MM.1S (cell line): ENCODE data around the gene PRLHR.

ENCODE experiments used
- DNase-seq: peaks from one replicate; pipeline ENCODE4 v3.0.0-alpha.2; 2015
- H2AFZ ChIP-seq: fragments of 300-600 bp; sonication (generic); 2 replicates; pipeline ENCODE4 v1.6.0; 2016; ENCODE audit warnings: antibody characterized with exemption, low read length
- H3F3A ChIP-seq: fragments of 300-600 bp; sonication (generic); 2 replicates; pipeline ENCODE4 v1.6.1; 2016; ENCODE audit warnings: mild to moderate bottlenecking, antibody characterized with exemption, low read length, moderate library complexity, mixed read lengths; ENCODE audit not compliant: insufficient read depth
- H3K27ac ChIP-seq: fragments of 300-600 bp; sonication (generic); 2 replicates; pipeline ENCODE4 v1.5.1; 2016; ENCODE audit warnings: mild to moderate bottlenecking, low read length
- H3K27me3 ChIP-seq: fragments of 300-600 bp; sonication (generic); replicated peaks from 2 replicates; pipeline ENCODE4 v1.6.0; 2016; ENCODE audit warnings: low read length; ENCODE audit not compliant: insufficient read depth
- H3K36me3 ChIP-seq: fragments of 300-600 bp; sonication (generic); replicated peaks from 2 replicates; pipeline ENCODE4 v1.6.1; 2016; ENCODE audit warnings: mild to moderate bottlenecking, low read length, mixed read lengths; ENCODE audit not compliant: insufficient read depth
- H3K4me1 ChIP-seq: fragments of 300-600 bp; sonication (generic); 2 replicates; pipeline ENCODE4 v1.6.1; 2016; ENCODE audit warnings: low read length, mixed read lengths
- H3K4me2 ChIP-seq: fragments of 300-600 bp; sonication (generic); 2 replicates; pipeline ENCODE4 v1.6.0; 2016; ENCODE audit warnings: low read depth, low read length
- H3K4me3 ChIP-seq: fragments of 300-600 bp; sonication (generic); 2 replicates; pipeline ENCODE4 v1.5.1; 2016; ENCODE audit warnings: low read length, mixed read lengths
- H3K79me2 ChIP-seq: fragments of 300-600 bp; sonication (generic); 2 replicates; pipeline ENCODE4 v1.6.1; 2016; ENCODE audit warnings: mixed run types, low read length, mixed read lengths
- H3K9ac ChIP-seq: fragments of 300-600 bp; sonication (generic); 2 replicates; pipeline ENCODE4 v1.6.1; 2016; ENCODE audit warnings: low read length, mixed read lengths
- H3K9me2 ChIP-seq: fragments of 300-600 bp; sonication (generic); replicated peaks from 2 replicates; pipeline ENCODE4 v1.6.1; 2016; ENCODE audit warnings: mild to moderate bottlenecking, low read length, mixed read lengths; ENCODE audit not compliant: insufficient read depth
- H3K9me3 ChIP-seq: fragments of 300-600 bp; sonication (generic); replicated peaks from 2 replicates; pipeline ENCODE4 v1.6.1; 2016; ENCODE audit warnings: mild to moderate bottlenecking, low read length, mixed read lengths; ENCODE audit not compliant: insufficient read depth
- H4K20me1 ChIP-seq: fragments of 300-600 bp; sonication (generic); 2 replicates; pipeline ENCODE4 v1.6.1; 2016; ENCODE audit warnings: mild to moderate bottlenecking, low read length, moderate library complexity, mixed read lengths; ENCODE audit not compliant: insufficient read depth
- CTCF ChIP-seq: fragments of 300-600 bp; sonication (generic); IDR thresholded peaks from 2 replicates; pipeline ENCODE4 v1.5.1; 2016; ENCODE audit warnings: antibody characterized with exemption, low read length, mixed read lengths
- EZH2 ChIP-seq: fragments of 300-600 bp; sonication (generic); optimal IDR thresholded peaks from 2 replicates; pipeline ENCODE3; 2017; ENCODE audit warnings: low read depth, mild to moderate bottlenecking, antibody characterized with exemption, low read length, mixed read lengths
- EZH2phosphoT487 ChIP-seq: fragments of 300-600 bp; sonication (generic); IDR thresholded peaks from 2 replicates; pipeline ENCODE4 v1.6.1; 2018; ENCODE audit warnings: antibody characterized with exemption, low read length

The PRLHR gene

GRCh38 chr10:118635674-118636402 is 40.4 kb upstream of the PRLHR start:
- no peaks in the 10 kb centered on the region for H3K9me3 ChIP-seq

GRCh38 chr10:118633786-118634185 is 38.3 kb upstream of the PRLHR start:
- Histone ChIP-seq H3K4me2 (no peak overlapping the region), H3K36me3 (no peaks in the 10 kb centered on the region), H3K9me2 (no peaks in the 10 kb centered on the region), H3K4me1 (no peaks in the 10 kb centered on the region), H3K9me3 (no peaks in the 10 kb centered on the region), H3K27ac (no peak overlapping the region), H2AFZ (no peak overlapping the region), H3K27me3 (no peaks in the 10 kb centered on the region), H3F3A (no peaks in the 10 kb centered on the region), H3K4me3 (no peak overlapping the region), H3K9ac (no peak overlapping the region), H3K79me2 (no peaks in the 10 kb centered on the region), H4K20me1 (no peaks in the 10 kb centered on the region)
- no peak for DNase-seq
- TF ChIP-seq CTCF = no peak

More at GRCh38 chr10:118635674-118636402, 40.4 kb upstream of the PRLHR start:
- Histone ChIP-seq H3K4me1 (no peaks in the 10 kb centered on the region), H2AFZ (no peak overlapping the region), H3K27ac (no peak overlapping the region), H3K9me2 (no peaks in the 10 kb centered on the region), H3K27me3 (no peaks in the 10 kb centered on the region), H3F3A (no peaks in the 10 kb centered on the region), H3K79me2 (no peaks in the 10 kb centered on the region), H4K20me1 (no peaks in the 10 kb centered on the region), H3K4me2 (no peak overlapping the region), H3K4me3 (no peak overlapping the region), H3K36me3 (no peaks in the 10 kb centered on the region), H3K9ac (no peak overlapping the region)
- TF ChIP-seq EZH2 (no peak), CTCF (no peak)
- DNase-seq = no peak

- Histone ChIP-seq H3K27ac (no peak overlapping the region), H3K4me1 (no peaks in the 10 kb centered on the region), H2AFZ (no peak overlapping the region), H3K9me3 (no peaks in the 10 kb centered on the region), H3K9ac (no peak overlapping the region), H3K9me2 (no peaks in the 10 kb centered on the region), H3F3A (no peaks in the 10 kb centered on the region), H3K36me3 (no peaks in the 10 kb centered on the region), H3K79me2 (no peaks in the 10 kb centered on the region), H3K4me3 (no peak overlapping the region), H3K4me2 (no peak overlapping the region), H4K20me1 (no peaks in the 10 kb centered on the region), H3K27me3 (no peaks in the 10 kb centered on the region)
- no peak for TF ChIP-seq CTCF
- no peak for TF ChIP-seq EZH2
- TF ChIP-seq EZH2phosphoT487 = no peak
- DNase-seq = no peak
Measured at GRCh38 chr10:118629211-118629610, 33.8 kb upstream of the PRLHR start.
